ENCODE data around the gene SNCG. TPM values are rescaled to one million over a fixed set of nuclear protein-coding genes. Genes with fewer than 3 reads are reported as not detected.

Gene SNCG
- total RNA-seq, 1 donor from 2014 or later = not detected

- intact Hi-C loops (cut with micrococcal nuclease) = loop anchor here (5.0 kb wide), 1 partner anchor 248 kb away; no protein-coding TSS in a partner anchor
- Mint-ChIP-seq H3K4me3 (ENCODE audit: low read depth) (no peak overlapping the region), H3K27ac (no peak overlapping the region), H3K4me1 (ENCODE audit: low read depth) (peaks cover 2% of the 10 kb centered on the region), H3K36me3 (ENCODE audit: low read depth) (no peaks in the 10 kb centered on the region), H3K9me3 (no peaks in the 10 kb centered on the region), H3K27me3 (ENCODE audit: low read depth) (no peaks in the 10 kb centered on the region)
- peak; percentile 25 for DNase-seq (ENCODE audit: low spot score)
Observed at GRCh38 chr10:86960003-86960862, 1.8 kb downstream of the SNCG start.

DNA sequence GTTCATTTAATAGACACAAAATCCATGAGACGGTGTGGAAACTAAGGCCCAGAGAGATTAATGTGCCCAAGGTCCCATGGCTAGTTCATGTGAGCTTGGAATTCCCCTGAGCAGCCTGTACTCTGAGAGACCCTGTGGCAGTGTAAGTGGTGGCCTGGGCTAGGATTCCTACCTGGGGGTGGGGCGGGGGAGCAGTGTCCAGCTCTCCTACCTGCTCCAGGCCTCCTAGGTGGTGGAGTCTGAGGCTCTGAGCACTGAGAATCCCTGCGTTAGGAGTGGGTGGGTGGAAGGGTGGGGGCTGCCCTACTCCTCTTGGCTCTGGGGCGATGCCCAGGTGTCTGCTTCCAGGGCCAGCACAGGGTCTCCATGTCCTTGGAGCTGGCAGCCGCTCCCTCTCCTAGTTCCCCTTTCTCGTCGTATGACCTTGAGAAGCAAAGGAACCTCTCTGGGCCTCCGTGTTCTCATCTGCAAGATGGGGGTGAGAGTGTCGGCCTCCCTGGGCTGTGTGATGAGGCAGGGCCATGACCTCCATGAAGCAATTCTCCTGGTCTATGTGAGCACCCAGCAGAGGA is 2.5 kb downstream of the SNCG start:
- no peak overlapping the region for H3K27ac Mint-ChIP-seq
- no peaks in the 10 kb centered on the region for H3K36me3 Mint-ChIP-seq (ENCODE audit: low read depth)
- H3K9me3 Mint-ChIP-seq = no peaks in the 10 kb centered on the region
- no peak for DNase-seq (ENCODE audit: low spot score)
- intact Hi-C loops (cut with micrococcal nuclease) = loop anchor here (5.0 kb wide), 1 partner anchor 249 kb away; no protein-coding TSS in a partner anchor
- H3K4me1 Mint-ChIP-seq (ENCODE audit: low read depth) = peaks cover 6% of the 10 kb centered on the region
- no peaks in the 10 kb centered on the region for H3K27me3 Mint-ChIP-seq (ENCODE audit: low read depth)
- no peak overlapping the region for H3K4me3 Mint-ChIP-seq (ENCODE audit: low read depth)

GRCh38 chr10:86961481-86962091 is 3.2 kb downstream of the SNCG start:
- H3K4me1 Mint-ChIP-seq (ENCODE audit: low read depth) = peaks cover 13% of the 10 kb centered on the region
- no peak for DNase-seq (ENCODE audit: low spot score)
- H3K36me3 Mint-ChIP-seq (ENCODE audit: low read depth) = no peaks in the 10 kb centered on the region
- H3K4me3 Mint-ChIP-seq (ENCODE audit: low read depth) = no peak overlapping the region
- H3K9me3 Mint-ChIP-seq = no peaks in the 10 kb centered on the region
- intact Hi-C loops (cut with micrococcal nuclease) = loop anchor here (5.0 kb wide), 1 partner anchor 249 kb away; no protein-coding TSS in a partner anchor
- H3K27ac Mint-ChIP-seq = no peak overlapping the region
- H3K27me3 Mint-ChIP-seq (ENCODE audit: low read depth) = no peaks in the 10 kb centered on the region

- Mint-ChIP-seq H3K27ac (no peak overlapping the region), H3K4me3 (ENCODE audit: low read depth) (no peak overlapping the region), H3K27me3 (ENCODE audit: low read depth) (no peaks in the 10 kb centered on the region), H3K4me1 (ENCODE audit: low read depth) (peaks cover 16% of the 10 kb centered on the region), H3K9me3 (no peaks in the 10 kb centered on the region), H3K36me3 (ENCODE audit: low read depth) (no peaks in the 10 kb centered on the region)
- no peak for DNase-seq (ENCODE audit: low spot score)
- intact Hi-C loops (cut with micrococcal nuclease) = loop anchor here (5.0 kb wide), 1 partner anchor 250 kb away; no protein-coding TSS in a partner anchor
Observed at GRCh38 chr10:86962136-86962980, 4.0 kb downstream of the SNCG start.

GRCh38 chr10:86962981-86963310 is 4.5 kb downstream of the SNCG start:
- Mint-ChIP-seq H3K36me3 (ENCODE audit: low read depth) (no peaks in the 10 kb centered on the region), H3K4me3 (ENCODE audit: low read depth) (no peak overlapping the region), H3K27ac (no peak overlapping the region), H3K9me3 (no peaks in the 10 kb centered on the region), H3K4me1 (ENCODE audit: low read depth) (peaks cover 16% of the 10 kb centered on the region), H3K27me3 (ENCODE audit: low read depth) (peaks cover 2% of the 10 kb centered on the region)
- intact Hi-C loops (cut with micrococcal nuclease) = loop anchor here (5.0 kb wide), 1 partner anchor 251 kb away; no protein-coding TSS in a partner anchor
- no peak for DNase-seq (ENCODE audit: low spot score)

DNA sequence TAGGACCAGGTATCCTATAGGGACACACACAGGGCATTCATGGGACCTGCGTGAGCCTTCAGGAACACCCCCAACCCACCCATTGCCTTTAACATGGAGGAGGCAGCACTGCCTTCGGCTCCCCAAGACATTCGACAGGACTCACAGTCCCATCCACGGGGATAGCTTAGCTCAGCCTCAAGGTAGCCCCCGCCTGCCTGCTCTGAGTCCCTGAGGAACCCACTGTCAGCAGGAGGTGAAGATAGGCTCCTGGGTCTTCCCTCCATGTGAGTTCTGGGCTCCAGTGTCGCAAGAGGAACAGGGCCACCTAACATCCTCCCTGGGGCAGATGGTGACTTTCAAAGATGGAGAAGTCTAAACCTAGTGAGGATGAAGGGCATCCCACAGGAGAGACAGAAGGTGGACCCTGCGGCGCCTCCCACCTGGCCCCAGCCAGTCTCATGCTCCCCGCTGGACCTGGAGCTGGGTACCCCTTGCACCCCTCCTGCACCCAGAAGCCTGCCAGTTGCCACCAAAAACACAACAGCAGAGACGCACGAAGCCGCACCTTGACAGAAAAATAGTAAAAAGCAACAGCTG is 5.0 kb downstream of the SNCG start:
- H3K9me3 Mint-ChIP-seq = no peaks in the 10 kb centered on the region
- H3K36me3 Mint-ChIP-seq (ENCODE audit: low read depth) = no peaks in the 10 kb centered on the region
- H3K4me1 Mint-ChIP-seq (ENCODE audit: low read depth) = peaks cover 16% of the 10 kb centered on the region
- DNase-seq (ENCODE audit: low spot score) = no peak
- no peak overlapping the region for H3K27ac Mint-ChIP-seq
- no peak overlapping the region for H3K4me3 Mint-ChIP-seq (ENCODE audit: low read depth)
- peaks cover 2% of the 10 kb centered on the region for H3K27me3 Mint-ChIP-seq (ENCODE audit: low read depth)
- intact Hi-C loops (cut with micrococcal nuclease) = loop anchor here (5.0 kb wide), 1 partner anchor 251 kb away; no protein-coding TSS in a partner anchor

- Mint-ChIP-seq H3K4me1 (ENCODE audit: low read depth) (peaks cover 16% of the 10 kb centered on the region), H3K27me3 (ENCODE audit: low read depth) (peaks cover 7% of the 10 kb centered on the region), H3K9me3 (no peaks in the 10 kb centered on the region), H3K36me3 (ENCODE audit: low read depth) (no peaks in the 10 kb centered on the region), H3K4me3 (ENCODE audit: low read depth) (no peak overlapping the region), H3K27ac (no peak overlapping the region)
- DNase-seq (ENCODE audit: low spot score) = no peak
- intact Hi-C loops (cut with micrococcal nuclease) = loop anchor here (5.0 kb wide), 1 partner anchor 252 kb away; no protein-coding TSS in a partner anchor
Observed at GRCh38 chr10:86964061-86964846, 5.9 kb downstream of the SNCG start.

DNA sequence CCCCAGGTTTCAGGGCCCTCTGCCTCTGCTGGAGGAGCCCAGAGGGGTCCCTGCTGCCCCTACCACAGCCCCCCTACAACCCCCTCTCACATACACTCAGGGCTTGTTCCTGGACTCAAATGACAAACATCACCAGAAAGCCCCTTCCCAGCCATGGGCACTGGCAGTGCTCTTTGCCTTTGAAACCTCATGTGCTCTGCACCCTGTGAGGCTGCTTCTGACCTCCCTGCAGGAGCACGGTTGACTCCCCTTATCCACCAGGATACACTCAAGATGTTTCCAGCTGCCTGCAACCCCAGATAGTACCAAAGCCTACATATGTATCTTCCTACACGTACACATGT is 6.4 kb downstream of the SNCG start:
- peaks cover 10% of the 10 kb centered on the region for H3K27me3 Mint-ChIP-seq (ENCODE audit: low read depth)
- peaks cover 16% of the 10 kb centered on the region for H3K4me1 Mint-ChIP-seq (ENCODE audit: low read depth)
- intact Hi-C loops (cut with micrococcal nuclease) = loop anchor here (5.0 kb wide), 1 partner anchor 253 kb away; no protein-coding TSS in a partner anchor
- no peak overlapping the region for H3K27ac Mint-ChIP-seq
- H3K4me3 Mint-ChIP-seq (ENCODE audit: low read depth) = no peak overlapping the region
- DNase-seq (ENCODE audit: low spot score) = no peak
- H3K36me3 Mint-ChIP-seq (ENCODE audit: low read depth) = no peaks in the 10 kb centered on the region
- no peaks in the 10 kb centered on the region for H3K9me3 Mint-ChIP-seq

DNA sequence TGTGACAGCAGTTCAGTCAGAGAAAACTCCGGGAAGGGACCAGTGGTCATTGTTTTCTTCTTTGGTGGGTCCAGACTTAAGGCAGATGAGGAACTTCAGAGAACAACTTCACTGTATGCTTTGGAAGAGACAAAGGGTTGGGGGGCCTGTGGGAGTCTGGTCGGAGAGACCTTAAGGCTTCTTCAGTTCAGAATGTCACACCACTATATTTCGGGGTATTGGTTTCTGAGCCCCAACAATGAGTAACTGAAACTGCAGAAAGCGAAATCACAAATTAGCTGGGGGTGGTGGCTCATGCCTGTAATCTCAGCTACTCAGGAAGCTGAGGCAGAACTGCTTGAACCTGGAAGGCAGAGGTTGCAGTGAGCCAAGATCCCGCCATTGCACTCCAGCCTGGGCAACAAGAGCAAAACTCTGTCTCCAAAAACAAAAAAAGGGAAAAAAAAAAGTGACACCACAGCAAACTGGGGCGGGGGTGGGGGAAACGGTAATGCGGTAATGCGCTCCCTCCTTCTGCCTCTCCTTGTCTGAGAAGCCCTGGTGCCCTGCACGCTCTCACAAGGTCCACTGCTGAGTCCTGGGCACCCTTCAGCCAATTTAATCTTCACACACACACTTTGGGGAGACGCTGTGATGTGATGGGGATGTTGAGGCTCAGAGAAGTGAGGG is 7.7 kb downstream of the SNCG start:
- Mint-ChIP-seq H3K27ac (peak overlapping the region; percentile 43), H3K4me1 (ENCODE audit: low read depth) (peaks cover 18% of the 10 kb centered on the region), H3K9me3 (no peaks in the 10 kb centered on the region), H3K27me3 (ENCODE audit: low read depth) (peaks cover 18% of the 10 kb centered on the region), H3K4me3 (ENCODE audit: low read depth) (peak overlapping the region; percentile 43), H3K36me3 (ENCODE audit: low read depth) (no peaks in the 10 kb centered on the region)
- DNase-seq (ENCODE audit: low spot score) = no peak
- intact Hi-C loops (cut with micrococcal nuclease) = loop anchor here (1.0 kb wide), 1 partner anchor 27 kb away; no protein-coding TSS in a partner anchor

DNA sequence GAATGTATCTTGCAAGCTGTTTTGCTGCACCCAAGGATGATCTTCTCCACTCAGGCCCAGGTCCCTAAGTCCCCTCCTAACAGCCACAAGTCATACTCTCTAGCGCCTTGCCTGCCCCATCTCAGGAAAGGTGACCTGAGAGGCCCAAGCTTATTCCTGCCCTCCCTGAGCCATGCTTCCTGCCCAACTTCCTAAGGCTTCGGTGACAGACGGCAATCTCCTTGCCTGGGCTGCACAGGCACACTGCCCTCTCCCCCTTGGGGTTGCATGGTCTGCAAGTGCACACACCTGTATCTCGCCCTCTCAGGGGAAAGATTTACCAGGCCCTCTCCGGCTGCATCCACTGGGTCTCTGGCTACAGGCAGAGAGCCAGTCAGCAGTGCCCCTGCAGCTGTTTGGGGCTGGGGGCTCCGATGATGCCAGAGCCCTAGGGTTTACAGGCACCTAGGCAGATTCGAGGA is 9.1 kb downstream of the SNCG start:
- intact Hi-C loops (cut with micrococcal nuclease) = no loop called here
- Mint-ChIP-seq H3K4me1 (ENCODE audit: low read depth) (peaks cover 22% of the 10 kb centered on the region), H3K9me3 (no peaks in the 10 kb centered on the region), H3K27me3 (ENCODE audit: low read depth) (peaks cover 20% of the 10 kb centered on the region), H3K36me3 (ENCODE audit: low read depth) (no peaks in the 10 kb centered on the region), H3K27ac (no peak overlapping the region), H3K4me3 (ENCODE audit: low read depth) (no peak overlapping the region)
- peak; percentile 8 for DNase-seq (ENCODE audit: low spot score)
